Thyroid gland (tissue), 4 donors: ENCODE data around the gene PLEKHA5. TPM values are rescaled to one million over a fixed set of nuclear protein-coding genes. Genes with fewer than 3 reads are reported as not detected.

ENCODE experiments used
- DNase-seq, 2 donors: peaks; one replicate each; pipeline ENCODE4 v3.0.0-alpha.2; 2019
- H3K27ac ChIP-seq, 3 donors: fragments of 200-600 bp; sonication (generic); 1 replicate in 2 of 3; 2 replicates in 1 of 3; pipeline ENCODE4 v1.5.1; 2016 to 2019; ENCODE audit warnings: mild to moderate bottlenecking in 1 of 3, moderate library complexity in 1 of 3
- H3K27me3 ChIP-seq: fragments of 200-600 bp; sonication (generic); one replicate; pipeline ENCODE4 v1.5.1; 2019
- H3K36me3 ChIP-seq, 2 donors: fragments of 200-600 bp; sonication (generic); one replicate each; pipeline ENCODE4 v1.5.1; 2016 to 2019
- H3K4me1 ChIP-seq, 2 donors: fragments of 200-600 bp; sonication (generic); one replicate each; pipeline ENCODE4 v1.5.1; 2017 to 2019
- H3K4me3 ChIP-seq, 3 donors: fragments of 200-600 bp; sonication (generic); replicated peaks in 1 of 3; 1 replicate in 2 of 3; 2 replicates in 1 of 3; pipeline ENCODE4 v1.5.1; 2016; ENCODE audit warnings: mild to moderate bottlenecking in 1 of 3
- H3K9me3 ChIP-seq: fragments of 200-600 bp; sonication (generic); one replicate; pipeline ENCODE4 v1.5.1; 2017
- CTCF ChIP-seq, 6 experiments: fragments of 200-600 bp in 3 of 6; fragments of 450-650 bp in 3 of 6; sonication (generic) in 3 of 6; IDR thresholded peaks; one replicate each; pipeline ENCODE4 v1.5.1; 2016 to 2019; ENCODE audit warnings: antibody characterized with exemption in 6 of 6, mild to moderate bottlenecking in 2 of 6, inconsistent platforms in 1 of 6, moderate library complexity in 1 of 6
- POLR2A ChIP-seq, 2 donors: fragments of 450-650 bp; IDR thresholded peaks; one replicate each; pipeline ENCODE4 v1.6.1; 2017; ENCODE audit warnings: antibody characterized with exemption in 2 of 2, mild to moderate bottlenecking in 2 of 2, moderate library complexity in 1 of 2
- WGBS, 2 donors: methylation state at CpG; one replicate each; pipeline ENCODE4 v1.1.5; 2017; 5-methylcytosine and 5-hydroxymethylcytosine counted together
- intact Hi-C: fragments of 100-400 bp; cut with DNase I; formaldehyde crosslinking; loops from one replicate; pipeline ENCODE4 v1.15.1; 2023
- total RNA-seq, 4 donors: library from RNA; depleted of rRNA; stranded (reverse); fragments of >200 nt; gene quantifications; one replicate each; pipeline ENCODE4 v1.2.3, GENCODE V29; 2016

PLEKHA5 gene
- total RNA-seq, 4 donors from 2014 or later: 35.4 to 48.6 (median 40.8) TPM

DNA sequence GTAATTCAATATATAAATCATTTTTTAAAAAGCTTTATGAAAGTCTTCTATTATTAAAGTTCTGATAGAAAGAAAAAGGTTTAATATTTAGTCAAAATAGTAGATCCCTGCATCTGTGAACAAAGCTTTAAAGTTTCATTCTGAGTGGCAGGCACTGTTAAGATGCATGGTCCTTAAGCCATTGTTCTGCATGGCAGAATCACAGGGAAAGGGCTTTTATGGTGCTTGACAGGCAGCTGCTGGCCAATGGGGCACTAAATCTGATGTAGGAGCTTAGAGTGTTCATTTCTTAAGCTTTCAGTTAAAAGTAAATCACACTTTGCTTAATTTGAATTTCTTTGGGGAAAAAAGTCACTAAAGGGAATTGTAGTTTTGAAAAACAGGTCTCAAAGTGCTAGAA lies 148.2 kb downstream of the PLEKHA5 start:
- Histone ChIP-seq H3K4me1 (peaks cover 0 to 8% of the 10 kb centered on the region in 2 donors), H3K4me3 (no peak overlapping the region), H3K36me3 (peaks cover 0 to 2% of the 10 kb centered on the region in 2 donors), H3K9me3 (no peaks in the 10 kb centered on the region), H3K27ac (no peak overlapping the region), H3K27me3 (no peaks in the 10 kb centered on the region)
- no peak for TF ChIP-seq POLR2A (IDR thresholded peaks at IDR 0.05)
- no peak for TF ChIP-seq CTCF (IDR thresholded peaks at IDR 0.05)
- DNase-seq: no peak
- intact Hi-C loops: no loop called here

DNA sequence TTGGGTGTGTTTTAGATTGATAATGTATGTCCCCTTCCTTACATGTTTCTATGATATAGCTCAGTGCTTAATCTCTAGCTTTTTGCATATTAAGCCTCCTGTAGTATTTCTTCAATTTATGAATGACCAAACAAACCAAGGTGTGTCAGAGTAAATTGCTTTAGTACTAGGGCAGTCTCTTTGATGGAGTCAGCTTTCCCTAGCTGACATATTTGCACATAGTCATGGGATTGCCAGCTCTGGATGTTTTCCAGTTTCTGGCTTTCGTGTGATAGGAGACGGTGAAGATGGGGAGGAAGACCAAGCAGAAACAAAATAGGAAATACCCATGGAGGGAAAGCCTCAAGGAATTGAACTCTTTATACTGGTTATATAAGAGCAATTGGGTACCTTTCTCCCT lies 148.9 kb downstream of the PLEKHA5 start:
- WGBS, 2 donors: 91 to 96% methylated on average over 2 of the region's 2 CpGs
- no peak for DNase-seq
- Histone ChIP-seq H3K4me1 (peaks cover 0 to 7% of the 10 kb centered on the region in 2 donors), H3K27ac (no peak overlapping the region), H3K9me3 (no peaks in the 10 kb centered on the region), H3K4me3 (no peak overlapping the region), H3K36me3 (peaks cover 0 to 2% of the 10 kb centered on the region in 2 donors), H3K27me3 (no peaks in the 10 kb centered on the region)
- TF ChIP-seq CTCF (IDR thresholded peaks at IDR 0.05) (no peak), POLR2A (IDR thresholded peaks at IDR 0.05) (no peak)
- intact Hi-C loops: no loop called here

GRCh38 chr12:19282133-19282699 lies 152.7 kb downstream of the PLEKHA5 start:
- no peak for TF ChIP-seq CTCF (IDR thresholded peaks at IDR 0.05)
- no peak for TF ChIP-seq POLR2A (IDR thresholded peaks at IDR 0.05)
- Histone ChIP-seq H3K9me3 (no peaks in the 10 kb centered on the region), H3K27me3 (no peaks in the 10 kb centered on the region), H3K27ac (no peak overlapping the region), H3K4me3 (no peak overlapping the region), H3K4me1 (no peaks in the 10 kb centered on the region), H3K36me3 (no peaks in the 10 kb centered on the region)
- no peak for DNase-seq
- intact Hi-C loops: no loop called here

DNA sequence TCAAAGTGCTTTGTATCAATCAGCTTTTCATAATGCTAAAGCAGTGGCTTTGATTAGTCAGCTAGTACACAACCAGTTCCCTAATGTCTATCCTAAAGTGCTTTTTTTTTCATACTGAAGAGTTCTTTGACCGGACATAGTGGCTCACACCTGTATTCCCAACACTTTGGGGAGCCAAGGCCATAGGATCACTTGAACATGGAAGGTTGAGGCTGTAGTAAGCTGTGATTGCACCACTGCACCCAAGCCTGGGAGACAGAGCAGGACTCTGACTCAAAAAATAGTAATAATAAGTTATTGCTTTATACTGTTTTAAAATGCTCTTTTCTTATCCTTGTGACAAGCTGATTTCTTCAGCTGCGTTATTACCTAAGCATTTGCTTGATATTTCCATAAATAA lies 155.1 kb downstream of the PLEKHA5 start:
- no peaks in the 10 kb centered on the region for H3K36me3 ChIP-seq
- no peak overlapping the region for H3K4me3 ChIP-seq
- H3K27me3 ChIP-seq: no peaks in the 10 kb centered on the region
- no peak for DNase-seq
- TF ChIP-seq CTCF (IDR thresholded peaks at IDR 0.05) (no peak), POLR2A (IDR thresholded peaks at IDR 0.05) (no peak)
- no peak overlapping the region for H3K27ac ChIP-seq
- no peaks in the 10 kb centered on the region for H3K9me3 ChIP-seq
- H3K4me1 ChIP-seq: no peaks in the 10 kb centered on the region
- intact Hi-C loops: no loop called here
- 91 to 93% methylated on average over 2 of the region's 2 CpGs for WGBS, 2 donors

- Histone ChIP-seq H3K27me3 (no peaks in the 10 kb centered on the region), H3K4me1 (no peaks in the 10 kb centered on the region), H3K36me3 (no peaks in the 10 kb centered on the region), H3K4me3 (no peak overlapping the region), H3K9me3 (no peaks in the 10 kb centered on the region), H3K27ac (no peak overlapping the region)
- TF ChIP-seq POLR2A (IDR thresholded peaks at IDR 0.05): no peak
- 75 to 83% methylated on average over 6 of the region's 6 CpGs for WGBS, 2 donors
- intact Hi-C loops: no loop called here
- no peak for DNase-seq
Measured at GRCh38 chr12:19285793-19286448, 156.4 kb downstream of the PLEKHA5 start.
